ENCODE data around the gene PKNOX2. TPM values are rescaled to one million over a fixed set of nuclear protein-coding genes. Genes with fewer than 3 reads are reported as not detected.

Gene PKNOX2
- total RNA-seq, 6 experiments from 2014 or later: 0.09 to 0.31 (median 0.14) TPM

GRCh38 chr11:125426818-125427528, 262.4 kb downstream of the PKNOX2 start:
- no peaks in the 10 kb centered on the region for H3K9me3 ChIP-seq
- intact Hi-C loops (cut with DNase I): no loop called here
- H3K36me3 ChIP-seq: no peaks in the 10 kb centered on the region
- 78% methylated on average over 6 of the region's 14 CpGs for WGBS (ENCODE audit: insufficient coverage, low coverage, low lambda C conversion rate, missing lambda C conversion rate)
- no peak overlapping the region for H3K4me3 ChIP-seq
- no peak for ATAC-seq
- no peak overlapping the region for H3K27ac ChIP-seq
- TF ChIP-seq, protein P1, sequence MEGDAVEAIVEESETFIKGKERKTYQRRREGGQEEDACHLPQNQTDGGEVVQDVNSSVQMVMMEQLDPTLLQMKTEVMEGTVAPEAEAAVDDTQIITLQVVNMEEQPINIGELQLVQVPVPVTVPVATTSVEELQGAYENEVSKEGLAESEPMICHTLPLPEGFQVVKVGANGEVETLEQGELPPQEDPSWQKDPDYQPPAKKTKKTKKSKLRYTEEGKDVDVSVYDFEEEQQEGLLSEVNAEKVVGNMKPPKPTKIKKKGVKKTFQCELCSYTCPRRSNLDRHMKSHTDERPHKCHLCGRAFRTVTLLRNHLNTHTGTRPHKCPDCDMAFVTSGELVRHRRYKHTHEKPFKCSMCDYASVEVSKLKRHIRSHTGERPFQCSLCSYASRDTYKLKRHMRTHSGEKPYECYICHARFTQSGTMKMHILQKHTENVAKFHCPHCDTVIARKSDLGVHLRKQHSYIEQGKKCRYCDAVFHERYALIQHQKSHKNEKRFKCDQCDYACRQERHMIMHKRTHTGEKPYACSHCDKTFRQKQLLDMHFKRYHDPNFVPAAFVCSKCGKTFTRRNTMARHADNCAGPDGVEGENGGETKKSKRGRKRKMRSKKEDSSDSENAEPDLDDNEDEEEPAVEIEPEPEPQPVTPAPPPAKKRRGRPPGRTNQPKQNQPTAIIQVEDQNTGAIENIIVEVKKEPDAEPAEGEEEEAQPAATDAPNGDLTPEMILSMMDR (IDR thresholded peaks at IDR 0.05): no peak
- TF ChIP-seq POLR2A (IDR thresholded peaks at IDR 0.05): no peak
- no peaks in the 10 kb centered on the region for H3K27me3 ChIP-seq
- no peaks in the 10 kb centered on the region for H3K4me1 ChIP-seq
- no peak for DNase-seq

GRCh38 chr11:125428486-125429173, 264.1 kb downstream of the PKNOX2 start:
- WGBS (ENCODE audit: insufficient coverage, low coverage, low lambda C conversion rate, missing lambda C conversion rate): 35% methylated on average over 6 of the region's 11 CpGs
- H3K27me3 ChIP-seq: no peaks in the 10 kb centered on the region

DNA sequence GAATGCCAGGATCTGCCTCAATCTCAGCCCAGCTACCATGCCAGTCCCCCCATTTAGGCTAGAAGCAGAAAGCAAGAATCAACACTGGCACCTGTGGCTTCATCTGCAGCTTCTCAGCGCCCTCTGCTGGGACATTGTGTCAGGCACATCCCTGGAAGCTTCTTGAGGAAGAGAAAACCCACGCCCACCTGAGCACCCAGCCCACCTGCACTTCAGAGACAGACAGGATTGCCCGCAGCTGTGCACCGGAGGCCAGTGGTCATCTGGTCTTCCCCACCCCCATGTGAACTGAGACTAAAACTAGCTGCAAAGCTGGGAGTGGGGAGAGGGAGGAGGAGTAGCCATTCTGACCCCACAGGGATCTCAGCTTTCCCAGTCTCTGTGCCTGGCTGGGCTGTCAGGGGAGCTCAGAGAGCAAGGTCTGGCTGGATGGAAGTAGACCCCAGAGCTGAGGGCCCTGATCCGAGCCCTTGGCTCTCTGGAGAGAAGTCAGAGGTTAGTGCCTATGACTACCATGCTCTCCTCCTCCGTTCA, 264.7 kb downstream of the PKNOX2 start:
- no peaks in the 10 kb centered on the region for H3K36me3 ChIP-seq
- ATAC-seq: peak; percentile 28 to 61 (median 59)
- H3K27me3 ChIP-seq: no peaks in the 10 kb centered on the region
- 50% methylated on average over 2 of the region's 6 CpGs for WGBS (ENCODE audit: insufficient coverage, low coverage, low lambda C conversion rate, missing lambda C conversion rate)
- no peak for TF ChIP-seq POLR2A (IDR thresholded peaks at IDR 0.05)
- TF ChIP-seq, protein P1 (IDR thresholded peaks at IDR 0.05): peak; percentile 38 to 63 (median 58)
- intact Hi-C loops (cut with DNase I): no loop called here
- DNase-seq: peak in 1 of 3 donors; percentile 41
- H3K27ac ChIP-seq: no peak overlapping the region
- no peak overlapping the region for H3K4me3 ChIP-seq
- no peaks in the 10 kb centered on the region for H3K4me1 ChIP-seq
- no peaks in the 10 kb centered on the region for H3K9me3 ChIP-seq

More at GRCh38 chr11:125428486-125429173, 264.1 kb downstream of the PKNOX2 start:
- Histone ChIP-seq H3K36me3 (no peaks in the 10 kb centered on the region), H3K4me1 (no peaks in the 10 kb centered on the region), H3K4me3 (no peak overlapping the region), H3K9me3 (no peaks in the 10 kb centered on the region), H3K27ac (no peak overlapping the region)
- no peak for DNase-seq
- TF ChIP-seq, protein P1 (IDR thresholded peaks at IDR 0.05): no peak
- TF ChIP-seq POLR2A (IDR thresholded peaks at IDR 0.05): no peak
- intact Hi-C loops (cut with DNase I): no loop called here
- no peak for ATAC-seq

GRCh38 chr11:125429807-125430678, 265.5 kb downstream of the PKNOX2 start:
- intact Hi-C loops (cut with DNase I): no loop called here
- no peak overlapping the region for H3K27ac ChIP-seq
- 60% methylated on average over 5 of the region's 18 CpGs for WGBS (ENCODE audit: insufficient coverage, low coverage, low lambda C conversion rate, missing lambda C conversion rate)
- H3K36me3 ChIP-seq: no peaks in the 10 kb centered on the region
- no peak overlapping the region for H3K4me3 ChIP-seq
- H3K27me3 ChIP-seq: no peaks in the 10 kb centered on the region
- no peak for DNase-seq
- TF ChIP-seq, protein P1 (IDR thresholded peaks at IDR 0.05): no peak
- no peak for TF ChIP-seq POLR2A (IDR thresholded peaks at IDR 0.05)
- no peak for ATAC-seq
- no peaks in the 10 kb centered on the region for H3K4me1 ChIP-seq
- H3K9me3 ChIP-seq: no peaks in the 10 kb centered on the region
